DND-41 (cell line): Measurements from ENCODE around the gene KRCC1.

Source experiments
- CTCF ChIP-seq: IDR thresholded peaks from 2 replicates; pipeline ENCODE4 v1.5.1; 2012; ENCODE audit warnings: borderline replicate concordance, low read length, moderate library complexity, mild to moderate bottlenecking; ENCODE audit not compliant: poor library complexity, severe bottlenecking; ENCODE audit errors: extremely low read depth
- EZH2 ChIP-seq: IDR thresholded peaks from 3 replicates; pipeline ENCODE4 v1.6.1; 2012; ENCODE audit warnings: borderline replicate concordance, low read depth, mild to moderate bottlenecking, moderate library complexity, low read length, inconsistent platforms; ENCODE audit not compliant: severe bottlenecking

DNA sequence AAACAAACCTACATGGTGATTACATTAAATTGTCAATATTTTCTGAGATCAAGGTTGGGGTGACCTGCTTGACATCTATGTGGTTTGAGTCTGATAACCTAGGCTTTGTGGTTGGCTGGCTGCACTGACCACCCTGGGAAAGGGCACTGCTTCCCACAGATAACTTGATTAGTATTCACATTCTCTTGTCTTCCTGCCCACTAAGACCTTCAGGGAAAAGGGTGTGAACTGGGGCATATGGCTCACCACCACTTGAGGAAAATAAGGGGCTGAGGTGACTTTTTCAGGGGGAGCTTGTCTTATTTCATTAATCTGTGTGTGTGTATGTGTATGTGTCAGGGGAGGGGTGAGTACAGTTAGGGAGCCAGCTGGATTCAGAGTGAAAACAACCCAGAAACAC is 13.5 kb upstream of the KRCC1 start:
- TF ChIP-seq CTCF = no peak
- TF ChIP-seq EZH2 = no peak
